ENCODE data around the gene KNSTRN.

GRCh38 chr15:40425681-40426080, 43.2 kb downstream of the KNSTRN start:
- TF ChIP-seq ZNF274 (IDR thresholded peaks at IDR 0.05; ENCODE audit: low read depth, low read length) (no peak), SUZ12 (IDR thresholded peaks at IDR 0.05; ENCODE audit: extremely low read depth, insufficient read depth, insufficient read length) (no peak), YY1 (IDR thresholded peaks at IDR 0.05; ENCODE audit: insufficient read depth, insufficient read length) (no peak)

Measured in NT2/D1 (cell line).